ENCODE measurements around the gene CMTM4. TPM values are rescaled to one million over a fixed set of nuclear protein-coding genes. Genes with fewer than 3 reads are reported as not detected.
"Not testable (repeated sequence)": the region's sequence is repeated elsewhere in the genome, so short reads cannot be mapped to it uniquely, and the experiment has no call there.

The CMTM4 gene
- polyA plus RNA-seq, 6 donors from 2014 or later, result 0.20 TPM; not detected in 5

DNA sequence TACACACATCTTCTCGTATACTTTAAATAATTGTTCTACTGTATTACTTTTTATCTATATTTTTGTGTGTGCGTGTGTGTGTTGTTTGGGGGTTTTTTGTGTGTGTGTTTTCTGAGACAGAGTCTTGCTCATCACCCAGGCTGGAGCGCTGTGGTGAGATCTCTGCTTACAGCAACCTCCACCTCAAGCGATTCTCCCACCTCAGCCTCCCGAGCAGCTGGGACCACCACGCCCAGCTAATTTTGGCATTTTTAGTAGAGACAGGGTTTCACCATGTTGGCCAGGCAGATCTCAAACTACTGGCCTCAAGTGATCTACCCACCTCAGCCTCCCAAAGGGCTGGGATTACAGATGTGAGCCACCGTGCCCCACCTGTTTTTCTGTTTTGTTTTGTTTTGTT, 1.5 kb upstream of the CMTM4 start:
- Mint-ChIP-seq H3K27ac (no peak overlapping the region), H3K36me3 (no peaks in the 10 kb centered on the region), H3K9me3 (no peaks in the 10 kb centered on the region), H3K4me3 (peak overlapping the region in 6 of 8 donors; percentile 52 to 84 (median 77)), H3K4me1 (peaks cover 4 to 20% (median 15%) of the 10 kb centered on the region in 3 donors), H3K27me3 (peaks cover 25 to 37% (median 29%) of the 10 kb centered on the region in 3 donors)
- DNase-seq, result no peak
- ATAC-seq (ENCODE audit: low read depth in 2 of 2), result no peak

- H3K4me1 Mint-ChIP-seq, result peaks cover 4 to 20% (median 15%) of the 10 kb centered on the region in 3 donors
- H3K27me3 Mint-ChIP-seq, result peaks cover 27 to 43% (median 36%) of the 10 kb centered on the region in 3 donors
- peak overlapping the region; percentile 74 to 93 (median 86) for H3K4me3 Mint-ChIP-seq
- DNase-seq (peak; percentile 15), ATAC-seq (ENCODE audit: low read depth in 2 of 2) (peak; percentile 46 to 48)
- H3K9me3 Mint-ChIP-seq, result no peaks in the 10 kb centered on the region
- peak overlapping the region in 3 of 6 donors; percentile 49 to 71 (median 56) for H3K27ac Mint-ChIP-seq
- H3K36me3 Mint-ChIP-seq, result no peaks in the 10 kb centered on the region
These were observed 441 bp downstream of the CMTM4 start for GRCh38 chr16:66695935-66696668.

GRCh38 chr16:66695471-66695934, 1.0 kb downstream of the CMTM4 start:
- no peaks in the 10 kb centered on the region for H3K9me3 Mint-ChIP-seq
- H3K4me3 Mint-ChIP-seq, result peak overlapping the region; percentile 74 to 93 (median 86)
- peak overlapping the region in 4 of 6 donors; percentile 49 to 71 (median 62) for H3K27ac Mint-ChIP-seq
- no peak for ATAC-seq (ENCODE audit: low read depth in 2 of 2)
- H3K36me3 Mint-ChIP-seq, result no peaks in the 10 kb centered on the region
- peaks cover 4 to 20% (median 15%) of the 10 kb centered on the region in 3 donors for H3K4me1 Mint-ChIP-seq
- no peak for DNase-seq
- H3K27me3 Mint-ChIP-seq, result peaks cover 33 to 49% (median 37%) of the 10 kb centered on the region in 3 donors

DNA sequence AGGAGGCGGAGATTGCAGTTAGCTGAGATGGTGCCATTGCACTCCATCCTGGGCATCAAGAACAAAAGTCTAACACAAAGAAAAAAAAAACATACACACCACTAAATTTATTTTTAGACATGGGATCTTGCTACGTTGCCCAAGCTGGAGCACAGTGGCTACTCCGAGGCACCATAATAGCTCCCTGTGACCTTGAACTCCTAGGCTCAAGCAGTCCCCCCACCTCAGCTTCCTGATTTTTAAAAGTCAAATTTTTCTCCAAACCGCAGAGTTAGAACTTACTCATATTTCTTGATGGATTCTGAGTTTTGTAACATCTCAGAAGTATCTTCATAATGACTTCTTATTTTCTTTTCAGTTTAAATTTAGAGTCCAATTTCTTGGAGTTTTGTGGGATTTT, 3.4 kb downstream of the CMTM4 start:
- Mint-ChIP-seq H3K27ac (no peak overlapping the region), H3K4me1 (peaks cover 4 to 20% (median 15%) of the 10 kb centered on the region in 3 donors), H3K27me3 (peaks cover 47 to 52% (median 49%) of the 10 kb centered on the region in 3 donors), H3K4me3 (peak overlapping the region in 1 of 8 donors; percentile 38), H3K36me3 (no peaks in the 10 kb centered on the region), H3K9me3 (no peaks in the 10 kb centered on the region)
- ATAC-seq (ENCODE audit: low read depth in 2 of 2) (no peak), DNase-seq (no peak)

- Mint-ChIP-seq H3K4me3 (no peak overlapping the region), H3K36me3 (no peaks in the 10 kb centered on the region), H3K9me3 (no peaks in the 10 kb centered on the region), H3K4me1 (peaks cover 4 to 20% (median 15%) of the 10 kb centered on the region in 3 donors), H3K27me3 (peaks cover 44 to 52% (median 51%) of the 10 kb centered on the region in 3 donors), H3K27ac (no peak overlapping the region)
- no peak for DNase-seq
- ATAC-seq (ENCODE audit: low read depth in 2 of 2), result no peak
These were observed 4.2 kb downstream of the CMTM4 start for GRCh38 chr16:66692341-66692740.

GRCh38 chr16:66691234-66691633, 5.3 kb downstream of the CMTM4 start:
- Mint-ChIP-seq H3K36me3 (no peaks in the 10 kb centered on the region), H3K4me3 (no peak overlapping the region), H3K27me3 (peaks cover 43 to 52% (median 51%) of the 10 kb centered on the region in 3 donors), H3K27ac (no peak overlapping the region), H3K4me1 (peaks cover 4 to 16% (median 15%) of the 10 kb centered on the region in 3 donors), H3K9me3 (no peaks in the 10 kb centered on the region)
- no peak for ATAC-seq (ENCODE audit: low read depth in 2 of 2)
- no peak for DNase-seq

- DNase-seq (no peak), ATAC-seq (ENCODE audit: low read depth in 2 of 2) (no peak)
- H3K9me3 Mint-ChIP-seq, result no peaks in the 10 kb centered on the region
- H3K4me1 Mint-ChIP-seq, result peaks cover 4 to 9% (median 7%) of the 10 kb centered on the region in 3 donors
- H3K4me3 Mint-ChIP-seq, result no peak overlapping the region
- H3K27ac Mint-ChIP-seq, result peak overlapping the region in 1 of 6 donors; percentile 2
- H3K36me3 Mint-ChIP-seq, result no peaks in the 10 kb centered on the region
- peaks cover 37 to 49% (median 49%) of the 10 kb centered on the region in 3 donors for H3K27me3 Mint-ChIP-seq
These were observed 6.3 kb downstream of the CMTM4 start for GRCh38 chr16:66690106-66690847.

GRCh38 chr16:66689282-66689681, 7.3 kb downstream of the CMTM4 start:
- Mint-ChIP-seq H3K9me3 (peaks cover 0 to 2% (median 0%) of the 10 kb centered on the region in 7 donors), H3K27me3 (peaks cover 29 to 47% (median 39%) of the 10 kb centered on the region in 3 donors)

GRCh38 chr16:66687906-66688625, 8.5 kb downstream of the CMTM4 start:
- H3K27me3 Mint-ChIP-seq, result peaks cover 19 to 35% (median 27%) of the 10 kb centered on the region in 3 donors
- H3K4me3 Mint-ChIP-seq, result no peak overlapping the region
- H3K4me1 Mint-ChIP-seq, result no peaks in the 10 kb centered on the region
- H3K36me3 Mint-ChIP-seq, result no peaks in the 10 kb centered on the region
- ATAC-seq (ENCODE audit: low read depth in 2 of 2), result no peak
- peaks cover 0 to 2% (median 0%) of the 10 kb centered on the region in 7 donors for H3K9me3 Mint-ChIP-seq
- no peak for DNase-seq
- H3K27ac Mint-ChIP-seq, result no peak overlapping the region

More at GRCh38 chr16:66689282-66689681, 7.3 kb downstream of the CMTM4 start:
- peaks cover 0 to 3% (median 0%) of the 10 kb centered on the region in 3 donors for H3K4me1 Mint-ChIP-seq
- no peaks in the 10 kb centered on the region for H3K36me3 Mint-ChIP-seq
- DNase-seq (no peak), ATAC-seq (ENCODE audit: low read depth in 2 of 2) (no peak)
- H3K27ac Mint-ChIP-seq, result no peak overlapping the region
- H3K4me3 Mint-ChIP-seq, result no peak overlapping the region

DNA sequence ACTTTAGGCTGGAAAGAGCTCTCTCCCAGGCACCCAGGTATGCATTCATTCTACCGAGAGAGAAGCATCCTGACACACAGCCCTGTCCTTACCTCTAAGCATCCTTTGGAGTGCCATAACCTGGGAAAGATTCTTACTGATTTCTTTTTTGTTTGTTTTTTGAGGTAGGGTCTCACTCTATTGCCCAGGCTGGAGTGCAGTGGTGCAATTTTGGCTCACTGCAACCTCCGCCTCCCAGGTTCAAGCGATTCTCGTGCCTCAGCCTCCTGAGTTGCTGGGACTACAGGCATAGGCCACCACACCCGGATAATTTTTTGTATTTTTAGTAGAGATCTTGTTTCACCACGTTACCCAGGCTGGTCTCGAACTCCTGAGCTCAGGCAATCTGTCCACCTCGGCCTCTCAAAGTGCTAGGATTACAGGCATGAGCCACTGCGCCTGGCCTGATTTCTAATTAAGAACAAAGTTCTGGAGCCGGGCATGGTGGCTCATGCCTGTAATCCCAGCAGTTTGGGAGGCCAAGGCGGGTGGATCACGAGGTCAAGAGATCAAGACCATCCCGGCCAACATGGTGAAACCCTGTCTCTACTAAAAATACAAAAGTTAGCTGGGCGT, 10.9 kb downstream of the CMTM4 start:
- not testable (repeated sequence) for DNase-seq; H3K27ac Mint-ChIP-seq; H3K36me3 Mint-ChIP-seq; ATAC-seq (ENCODE audit: low read depth in 2 of 2); H3K4me1 Mint-ChIP-seq; H3K4me3 Mint-ChIP-seq; H3K9me3 Mint-ChIP-seq
- H3K27me3 Mint-ChIP-seq, result peaks cover 11 to 27% (median 12%) of the 10 kb centered on the region in 3 donors

GRCh38 chr16:66682271-66682670, 14.3 kb downstream of the CMTM4 start:
- Mint-ChIP-seq H3K36me3 (no peaks in the 10 kb centered on the region), H3K27ac (peak overlapping the region in 1 of 6 donors; percentile 61)
- ATAC-seq (ENCODE audit: low read depth in 2 of 2), result no peak

DNA sequence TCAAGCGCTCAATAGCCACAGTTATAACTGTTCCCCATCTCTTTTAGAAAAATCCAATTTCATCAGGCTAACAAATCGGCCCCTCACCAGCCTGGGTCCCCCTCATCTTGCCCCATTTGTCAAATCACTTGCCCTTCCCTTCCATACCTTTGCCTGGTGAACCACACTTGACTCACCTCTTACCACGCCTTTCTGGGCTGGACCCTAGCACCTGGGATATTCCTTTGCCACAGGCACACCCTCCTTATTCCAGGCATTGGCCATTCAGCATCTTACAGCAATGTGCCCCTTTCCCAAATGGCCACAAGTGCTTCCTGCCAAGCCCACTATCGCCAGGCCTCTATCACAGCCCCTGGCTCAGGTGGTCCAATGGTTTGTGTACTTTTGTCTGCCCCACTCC, 14.9 kb downstream of the CMTM4 start:
- H3K9me3 Mint-ChIP-seq, result peaks cover 0 to 2% (median 0%) of the 10 kb centered on the region in 7 donors

More at GRCh38 chr16:66682271-66682670, 14.3 kb downstream of the CMTM4 start:
- Mint-ChIP-seq H3K4me3 (no peak overlapping the region), H3K27me3 (peaks cover 0 to 8% (median 0%) of the 10 kb centered on the region in 3 donors), H3K4me1 (no peaks in the 10 kb centered on the region), H3K9me3 (peaks cover 0 to 2% (median 0%) of the 10 kb centered on the region in 7 donors)
- DNase-seq, result no peak

More for the DNA sequence above, 14.9 kb downstream of the CMTM4 start:
- no peak overlapping the region for H3K4me3 Mint-ChIP-seq
- peaks cover 0 to 8% (median 0%) of the 10 kb centered on the region in 3 donors for H3K27me3 Mint-ChIP-seq
- ATAC-seq (ENCODE audit: low read depth in 2 of 2) (no peak), DNase-seq (no peak)
- H3K4me1 Mint-ChIP-seq, result no peaks in the 10 kb centered on the region
- H3K27ac Mint-ChIP-seq, result no peak overlapping the region
- H3K36me3 Mint-ChIP-seq, result no peaks in the 10 kb centered on the region

All from naive B cell (primary cell).